Activated T-helper 1 cell treated with anti-CD3 and anti-CD28 coated beads, Interleukin-2, amount 50 U/mL, for 16 hours (primary cell): ENCODE data around the gene RAPGEF1.
"Not testable (repeated sequence)": the region's sequence is repeated elsewhere in the genome, so short reads cannot be mapped to it uniquely, and the experiment has no call there.

Experiments
- DNase-seq, 2 donors: peaks; one replicate each; pipeline ENCODE4 v3.0.0-alpha.2; 2020; ENCODE audit warnings: low read depth in 1 of 2, low spot score in 1 of 2

RAPGEF1 gene

DNA sequence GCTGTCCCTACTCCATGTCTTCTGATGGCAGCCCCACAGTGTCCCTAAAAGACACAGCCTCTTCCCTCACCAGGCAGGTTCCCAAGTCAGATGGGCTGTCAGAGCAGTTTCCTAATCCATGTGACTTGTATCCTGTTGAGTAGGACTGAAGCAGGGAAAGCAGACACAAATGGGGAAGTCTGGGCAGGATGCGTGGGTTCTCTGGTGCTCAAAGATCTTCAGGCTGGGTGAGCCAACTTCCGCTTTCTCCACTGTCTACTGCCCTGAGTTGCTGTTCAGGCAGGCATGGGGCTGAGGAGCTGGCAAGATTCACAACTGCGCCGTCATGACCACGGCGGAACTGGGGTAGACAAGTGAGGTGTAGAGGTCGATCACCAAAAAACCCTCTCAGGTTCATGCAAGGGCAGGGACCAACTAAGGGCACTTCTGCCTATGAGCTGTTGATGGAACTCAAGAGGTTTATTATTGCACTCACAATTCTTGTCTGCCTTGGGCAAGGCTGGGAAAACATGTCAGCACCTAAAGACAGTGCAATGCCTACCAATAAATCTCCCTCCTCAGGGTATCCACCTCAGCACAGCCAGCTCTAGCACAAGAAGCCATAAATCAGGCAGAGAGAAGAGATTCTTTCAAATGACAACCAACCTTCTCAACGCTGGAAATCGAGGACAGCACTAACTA lies 83.4 kb downstream of the RAPGEF1 start:
- DNase-seq, result peak; percentile 55 to 57

DNA sequence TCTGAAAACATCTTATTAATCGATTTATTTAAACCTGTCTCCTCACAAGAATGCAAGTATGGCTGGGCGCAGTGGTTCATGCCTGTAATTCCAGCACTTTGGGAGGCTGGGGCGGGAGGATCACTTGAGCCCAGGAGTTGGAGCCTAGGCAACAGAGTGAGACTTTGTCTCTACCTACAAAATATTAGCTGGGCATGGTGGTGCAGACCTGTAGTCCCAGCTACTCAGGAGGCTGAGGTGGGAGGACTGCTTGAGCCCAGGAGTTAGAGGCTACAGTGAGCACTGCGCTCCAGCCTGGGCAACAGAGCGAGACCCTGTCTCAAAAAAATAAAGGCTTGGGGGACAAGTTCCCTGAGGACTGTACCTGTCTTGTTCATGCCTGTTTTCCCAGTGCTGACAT lies 85.5 kb downstream of the RAPGEF1 start:
- not testable (repeated sequence) for DNase-seq

DNA sequence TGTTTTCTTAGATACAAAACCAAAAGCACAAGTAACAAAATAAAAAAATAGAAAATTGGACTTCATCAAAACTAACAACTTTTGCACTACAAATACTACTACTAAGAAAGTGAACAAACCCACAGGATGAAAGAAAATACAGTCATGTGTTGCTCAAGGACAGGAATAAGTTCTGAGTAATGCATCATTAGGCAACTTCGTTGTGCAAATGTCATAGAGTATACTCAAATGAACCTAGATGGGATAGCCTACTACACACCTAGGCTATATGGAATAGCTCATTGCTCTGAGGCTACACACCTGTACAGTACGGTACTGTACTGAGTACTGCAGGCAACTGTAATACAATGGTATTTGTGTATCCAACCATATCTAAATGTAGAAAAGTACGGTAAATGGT lies 88.3 kb downstream of the RAPGEF1 start:
- no peak for DNase-seq

DNA sequence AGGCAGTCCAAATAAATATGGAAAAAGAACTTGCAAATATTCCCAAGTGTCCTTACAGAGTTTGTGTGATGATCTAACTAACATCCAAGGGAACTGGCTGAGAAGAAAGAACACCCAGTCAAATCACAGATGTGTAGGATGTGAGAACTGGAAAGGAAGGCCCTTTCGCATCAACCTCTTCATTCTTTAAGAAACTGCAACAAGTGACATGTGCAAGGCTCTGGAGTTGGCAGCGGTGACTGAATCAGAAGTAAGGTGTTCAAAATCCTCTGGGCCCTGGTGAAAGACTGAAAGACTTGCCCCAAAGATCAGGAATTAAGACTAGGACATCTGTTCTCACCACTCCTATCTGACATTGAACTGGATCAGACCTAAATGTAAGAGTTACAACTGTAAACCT lies 88.7 kb downstream of the RAPGEF1 start:
- DNase-seq, result no peak

DNA sequence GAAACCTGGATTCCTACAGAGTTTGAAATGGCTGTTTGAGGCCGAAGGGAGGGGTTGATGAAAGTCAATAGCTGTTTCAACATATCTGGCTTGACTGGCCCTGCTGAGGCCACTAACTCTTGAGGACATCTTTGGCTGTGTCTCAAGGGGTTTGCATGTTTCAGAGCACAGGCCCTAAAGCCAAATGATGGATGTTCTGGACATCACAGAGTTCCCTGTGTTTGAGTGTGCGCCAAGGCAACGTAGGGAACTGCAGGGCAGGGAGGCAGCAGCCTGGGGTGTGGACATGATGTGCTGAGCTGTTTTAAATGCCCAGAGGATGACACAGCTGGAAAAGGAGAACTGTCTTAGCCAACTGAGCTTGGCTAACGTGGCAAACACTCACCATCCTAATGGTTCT lies 89.6 kb downstream of the RAPGEF1 start:
- DNase-seq, result no peak

DNA sequence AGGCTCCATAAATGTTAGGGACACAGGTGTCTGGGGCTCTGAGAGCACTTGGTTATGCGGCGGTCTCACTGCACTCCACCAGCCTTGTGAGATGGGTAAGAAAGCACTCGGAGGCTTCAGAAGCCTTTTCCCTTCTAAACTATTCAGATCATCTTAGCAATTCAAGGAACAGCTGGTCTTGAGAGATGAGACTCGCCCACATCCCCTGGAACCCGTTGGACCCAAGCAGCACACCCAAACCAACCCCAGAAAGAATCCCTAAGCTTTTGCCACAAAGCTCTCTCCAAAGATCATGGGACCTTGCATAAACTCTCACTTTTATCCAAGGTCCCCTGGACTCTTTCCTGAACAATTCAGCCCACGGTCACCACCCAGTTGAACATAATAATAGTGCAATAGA lies 90.2 kb downstream of the RAPGEF1 start:
- no peak for DNase-seq

DNA sequence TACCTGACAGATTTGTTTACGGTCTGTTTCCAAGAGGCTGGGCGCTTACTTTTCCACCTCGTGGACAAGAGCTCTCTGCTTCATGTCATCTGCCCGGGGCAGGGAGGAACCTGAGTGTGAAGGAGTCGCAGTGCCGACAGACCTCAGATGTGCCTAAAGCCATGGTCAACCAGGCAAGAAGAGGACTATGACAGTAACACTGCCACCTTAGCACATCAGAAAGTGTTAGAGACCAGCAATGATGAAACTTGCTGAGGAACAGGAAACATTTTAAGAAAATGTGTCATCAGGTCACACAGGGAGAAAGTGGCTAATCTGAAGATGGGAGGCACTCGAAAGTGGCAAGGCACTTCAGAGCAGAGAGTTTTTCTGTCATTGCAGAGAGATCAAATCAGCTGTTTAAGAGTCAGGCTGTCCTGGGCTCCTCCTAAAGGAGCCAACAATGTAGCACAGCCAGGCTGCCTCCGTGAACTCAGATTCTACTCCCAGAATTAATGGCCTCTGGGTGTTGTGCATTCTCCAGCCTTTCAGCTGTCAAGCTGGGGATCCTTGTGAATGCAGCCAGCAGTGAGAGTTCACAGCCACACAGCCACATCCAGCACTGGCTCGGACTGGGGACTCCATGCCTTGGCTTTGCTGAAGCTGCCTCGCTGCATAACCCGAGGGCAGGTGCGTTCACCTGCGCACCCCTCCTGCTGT lies 94.6 kb downstream of the RAPGEF1 start:
- DNase-seq, result no peak

DNA sequence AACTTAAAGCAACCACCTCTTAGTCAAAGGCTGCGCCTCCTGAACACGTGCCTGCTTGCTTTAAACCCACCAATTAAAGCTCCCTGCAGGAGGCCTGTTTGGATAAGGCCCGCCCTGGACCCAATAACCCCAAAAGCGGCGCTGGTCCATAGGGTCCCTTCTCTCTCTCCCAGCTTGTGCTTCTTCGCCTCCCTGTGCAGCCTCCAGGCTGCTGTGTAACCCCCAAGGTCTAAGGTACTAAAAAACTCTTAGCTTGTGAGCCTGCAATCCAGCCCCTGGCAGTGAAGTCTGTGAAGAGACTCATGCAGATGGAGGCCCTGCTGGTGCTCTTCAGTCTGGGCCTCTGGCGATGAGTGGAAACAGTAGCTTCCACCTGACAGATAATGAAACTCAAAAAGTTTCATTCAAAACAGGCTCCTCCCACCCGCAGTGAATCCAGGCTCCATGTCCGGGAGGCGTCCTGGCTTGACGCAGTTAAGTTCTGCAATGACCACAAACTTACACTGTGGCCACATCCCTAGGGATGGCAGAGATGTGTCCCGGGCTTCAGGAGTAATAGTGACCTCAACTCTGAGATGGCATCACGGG lies 97.3 kb downstream of the RAPGEF1 start:
- peak in 1 of 2 donors; percentile 25 for DNase-seq

DNA sequence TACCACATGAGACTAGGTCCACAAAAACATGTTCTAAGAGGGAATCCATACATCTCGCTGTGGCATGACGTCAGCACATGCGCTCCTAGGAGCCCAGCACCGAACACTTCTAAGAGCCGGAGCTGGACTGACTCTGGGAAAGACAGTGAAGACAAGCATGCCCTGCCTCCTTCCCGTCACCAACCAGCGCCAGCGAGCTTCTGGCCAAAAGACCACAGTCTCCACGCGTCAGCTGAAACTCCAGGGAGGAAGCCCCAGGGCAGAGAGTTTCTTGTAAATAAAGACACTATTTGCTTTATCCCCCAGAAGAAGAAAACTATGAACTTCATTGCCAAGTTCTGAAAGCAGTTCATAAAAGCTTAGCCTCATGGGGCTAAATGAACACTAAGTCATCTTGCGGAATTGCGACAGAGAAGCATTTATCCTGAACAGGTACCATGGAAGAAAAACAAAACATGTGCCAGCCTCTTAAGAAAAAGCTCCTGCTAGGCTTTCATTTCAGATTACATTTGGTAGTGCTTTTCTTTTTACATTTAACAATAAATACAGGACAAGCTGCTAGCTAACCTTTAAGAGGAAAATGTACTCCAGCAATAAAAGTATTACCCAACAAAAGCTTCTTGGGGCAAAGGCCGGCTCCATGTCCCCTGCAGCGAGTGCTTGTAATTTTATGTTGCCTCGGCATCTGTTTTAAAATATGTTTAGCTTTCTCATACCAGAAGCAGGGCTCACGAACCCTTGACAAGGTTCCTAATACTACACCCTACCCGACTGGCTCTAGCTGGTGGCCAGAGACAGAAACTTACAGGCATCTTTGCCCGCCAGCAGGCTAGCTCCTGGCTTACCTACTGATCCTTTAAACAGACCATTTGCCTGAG lies 98.0 kb downstream of the RAPGEF1 start:
- no peak for DNase-seq

DNA sequence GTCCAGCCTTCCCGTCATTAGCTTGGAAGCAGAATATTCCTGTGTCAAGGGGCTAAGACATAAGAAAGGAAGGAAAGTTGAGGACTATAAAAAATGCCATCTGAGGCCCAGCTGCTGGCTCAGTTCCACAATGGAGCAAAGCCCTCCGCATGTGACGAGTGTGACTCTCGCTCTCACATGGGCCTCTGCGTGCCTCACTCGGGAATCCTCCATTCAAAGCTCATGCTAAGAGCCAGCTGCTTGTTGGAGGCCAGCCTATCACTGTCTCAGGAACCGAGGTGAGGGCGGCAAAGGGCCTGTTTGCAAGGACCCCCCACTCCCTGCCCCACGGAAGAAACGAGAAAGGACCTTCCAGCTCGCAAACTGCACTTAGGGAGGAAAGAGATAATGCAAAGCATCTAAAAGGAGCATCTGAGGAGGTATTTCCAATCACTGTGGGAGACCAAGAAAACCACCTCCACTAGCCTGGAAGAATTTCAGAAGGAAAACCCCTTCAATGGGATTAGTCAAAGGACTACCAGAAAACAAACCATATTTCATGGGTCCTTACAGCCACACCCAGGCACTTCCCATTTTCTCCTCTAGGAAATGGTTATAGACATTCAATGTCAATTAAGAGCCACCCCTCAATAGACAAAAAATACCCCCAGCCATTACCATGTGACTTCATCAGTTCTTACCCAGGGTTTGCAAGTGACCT lies 99.3 kb downstream of the RAPGEF1 start:
- DNase-seq, result no peak

DNA sequence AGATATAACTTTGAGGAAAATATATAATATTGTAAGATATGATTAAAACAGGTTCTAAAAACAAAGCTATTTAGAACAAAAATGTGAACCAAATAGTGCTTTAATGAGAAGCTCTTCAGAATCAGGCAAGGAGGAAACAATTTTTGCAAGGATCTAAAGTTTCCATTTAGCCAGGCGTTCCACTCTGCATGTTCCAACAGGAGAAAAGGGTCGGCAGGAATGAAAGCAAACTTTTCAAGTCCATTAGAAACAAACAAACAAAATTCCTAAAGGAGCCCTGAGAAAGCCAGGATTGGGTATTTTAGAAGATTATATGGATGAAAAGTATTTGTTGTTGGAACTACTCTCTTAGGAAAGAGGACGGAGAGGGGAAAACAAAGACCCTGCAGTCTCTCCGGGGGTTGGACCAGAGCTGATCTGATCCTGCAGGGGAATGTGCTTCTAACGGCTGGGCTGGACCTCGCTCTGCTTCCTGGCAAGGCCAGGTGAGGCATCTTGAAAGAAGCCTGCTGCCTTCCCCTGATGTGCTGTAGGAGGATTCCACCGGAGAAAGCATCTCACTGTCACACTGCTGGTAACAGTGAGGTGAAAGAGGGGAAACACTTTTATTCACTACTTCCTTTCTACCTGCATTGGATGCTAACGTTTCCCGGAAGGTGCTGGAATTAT lies 100.0 kb downstream of the RAPGEF1 start:
- DNase-seq, result no peak

DNA sequence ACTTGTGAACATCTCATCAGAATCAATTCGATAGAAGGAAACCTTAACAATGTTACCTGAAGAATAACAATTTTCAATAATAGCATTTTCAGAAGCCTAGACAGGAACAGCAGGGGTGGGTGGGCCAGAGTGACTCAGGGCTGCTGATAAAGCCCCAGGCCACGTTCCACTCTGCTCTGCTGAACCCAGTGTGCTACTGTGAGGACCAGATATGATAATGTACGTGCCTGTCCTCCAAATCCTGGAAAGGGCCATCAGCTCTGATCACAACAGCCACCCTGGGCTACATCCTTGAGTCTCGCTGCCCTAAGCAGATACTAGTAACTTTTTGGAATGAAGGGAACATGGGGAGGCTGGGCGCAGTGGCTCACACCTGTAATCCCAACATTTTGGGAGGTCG lies 103.3 kb downstream of the RAPGEF1 start:
- DNase-seq, result no peak

DNA sequence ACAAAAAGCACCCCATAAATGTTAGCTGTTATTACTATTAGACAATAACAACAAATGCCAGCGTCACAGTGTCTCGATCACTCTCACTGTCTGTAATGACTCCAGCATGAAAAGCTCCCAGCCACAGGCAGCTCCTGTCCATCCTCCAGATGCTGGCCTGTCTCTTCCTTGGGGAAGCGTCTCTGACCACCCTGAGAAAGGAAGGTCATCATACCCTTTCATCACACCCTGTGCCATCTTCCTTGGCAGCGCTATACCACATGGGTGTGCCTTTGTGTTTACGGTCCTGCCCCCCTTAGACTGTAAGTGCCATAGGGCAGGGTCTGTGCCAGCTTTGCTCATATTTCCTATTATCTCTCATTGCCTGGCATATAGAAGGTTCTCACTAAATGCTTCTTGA lies 104.0 kb downstream of the RAPGEF1 start:
- no peak for DNase-seq

DNA sequence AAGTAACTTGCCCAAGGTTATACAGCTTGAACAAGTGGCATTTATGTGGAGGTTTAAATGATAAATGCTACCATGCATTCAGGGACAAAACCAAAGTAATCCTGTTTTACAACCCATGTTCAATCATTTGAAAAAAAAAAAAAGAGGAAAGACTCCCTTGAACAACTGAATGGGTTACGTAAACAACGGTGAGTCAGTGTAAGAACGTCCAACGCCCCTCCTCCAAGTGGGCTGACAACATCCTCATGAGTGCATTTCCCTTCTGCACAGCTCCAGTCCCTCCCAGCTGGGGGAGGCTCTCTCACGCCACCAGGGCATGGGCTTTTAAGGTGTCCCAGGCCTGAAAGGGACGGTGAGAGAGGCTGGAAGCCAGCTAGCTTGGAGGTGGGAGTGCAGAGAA lies 104.6 kb downstream of the RAPGEF1 start:
- peak; percentile 40 to 67 for DNase-seq

DNA sequence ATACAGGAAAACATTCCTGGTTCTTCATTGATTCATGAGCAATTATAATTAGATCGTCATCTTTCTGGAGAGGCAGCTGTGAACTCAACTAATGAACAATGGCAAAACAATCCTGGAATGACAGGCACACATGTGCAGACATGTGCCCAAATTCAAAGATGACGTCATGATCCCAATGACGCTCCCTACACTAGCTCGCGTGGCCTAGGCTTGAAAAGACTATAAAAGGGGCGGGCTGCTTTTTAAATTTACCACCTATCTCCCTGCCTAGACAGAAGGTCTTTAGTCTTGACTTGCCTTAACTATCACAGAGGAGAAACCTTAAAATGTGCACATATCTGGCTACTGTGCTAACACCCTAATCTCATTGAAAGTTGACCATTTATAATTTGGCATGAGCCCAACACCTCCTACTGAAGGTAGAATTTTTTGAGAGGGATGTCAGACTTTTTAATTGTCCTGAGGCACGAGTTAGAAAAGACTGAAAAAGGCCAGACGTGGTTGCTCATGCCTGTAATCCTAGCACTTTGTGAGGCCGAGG lies 106.3 kb downstream of the RAPGEF1 start:
- no peak for DNase-seq

DNA sequence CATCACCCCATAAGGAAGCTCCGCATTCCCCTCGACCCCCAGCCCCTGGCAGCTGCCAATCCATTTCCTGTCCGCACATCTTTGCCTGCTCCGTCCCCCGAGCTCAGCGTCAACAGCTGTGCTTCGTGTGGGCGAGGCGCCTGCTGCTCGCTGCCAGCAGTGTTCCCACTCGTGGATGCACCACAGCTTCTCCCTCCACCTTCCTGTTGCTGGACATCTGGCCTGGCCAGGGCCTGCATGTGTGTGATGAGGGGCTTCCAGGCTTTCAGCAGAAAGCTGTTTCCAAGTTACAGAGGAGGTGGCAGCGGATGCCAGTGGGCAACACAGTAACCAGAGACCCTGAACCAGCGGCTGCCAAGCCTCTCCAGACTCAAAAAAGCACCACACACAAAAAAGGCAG lies 108.6 kb downstream of the RAPGEF1 start:
- no peak for DNase-seq

DNA sequence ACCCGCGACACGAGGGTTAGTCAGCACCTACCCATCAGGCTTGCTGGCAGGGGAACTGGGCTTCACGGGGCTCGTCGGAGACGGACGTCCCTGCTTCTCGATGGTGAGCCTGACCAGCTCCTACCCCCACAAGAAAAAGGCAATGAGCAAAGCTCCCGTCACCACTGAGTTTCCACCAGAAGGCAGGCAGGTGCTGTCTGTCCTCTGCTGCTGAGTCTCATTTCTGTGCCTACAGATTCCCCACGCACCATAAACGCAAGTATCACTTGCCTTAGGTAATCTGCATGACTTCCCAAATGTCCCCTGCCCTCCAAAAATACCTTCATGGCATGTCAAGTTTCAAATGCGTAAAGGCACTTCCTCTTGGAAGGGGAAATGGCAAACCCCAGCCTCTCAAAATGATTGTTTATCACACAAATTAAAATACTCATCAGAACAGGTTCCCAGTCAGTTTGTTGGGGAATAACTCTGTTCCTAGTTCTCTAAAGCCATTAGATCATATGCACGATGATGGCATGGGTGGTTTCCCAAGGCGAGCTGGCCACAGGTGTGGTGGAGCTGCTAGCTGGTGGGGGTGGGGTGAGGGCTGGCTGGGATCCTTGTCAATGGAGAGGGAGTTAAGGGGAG lies 109.6 kb downstream of the RAPGEF1 start:
- DNase-seq, result no peak

DNA sequence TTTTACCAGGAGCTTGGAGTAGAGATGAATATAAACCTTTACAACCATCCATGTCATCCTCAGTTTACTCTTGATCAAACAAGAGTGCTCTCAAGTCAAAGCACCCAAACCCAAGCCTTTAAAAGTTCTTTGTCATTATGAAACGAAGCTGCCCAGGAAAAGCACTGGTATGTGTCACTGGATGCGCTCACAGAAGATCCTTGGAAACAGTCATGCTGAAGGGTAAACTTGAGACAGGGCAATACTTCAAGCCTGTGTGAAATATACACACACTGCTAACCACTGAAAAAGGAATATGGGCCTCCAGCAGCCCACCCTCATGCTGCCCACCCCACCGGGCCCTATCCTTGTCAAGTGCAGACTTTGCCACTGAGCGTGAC lies 110.1 kb downstream of the RAPGEF1 start:
- DNase-seq, result no peak

DNA sequence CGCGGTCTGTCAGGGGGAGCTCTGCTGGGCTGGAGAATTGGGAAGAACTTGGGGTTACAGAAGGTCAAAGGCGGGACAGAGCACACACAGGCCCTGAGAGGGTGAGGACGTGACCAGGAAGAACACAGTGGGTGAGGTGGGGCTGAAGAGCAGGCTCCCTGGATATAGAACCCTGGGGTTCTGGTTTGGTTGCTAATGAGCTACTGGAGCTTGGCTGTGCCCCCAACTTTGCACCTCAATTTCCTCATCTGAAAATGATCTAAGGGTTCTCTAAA lies 110.7 kb downstream of the RAPGEF1 start:
- DNase-seq, result no peak
